H1 (cell line): ENCODE measurements around the gene GRIK4. TPM values are rescaled to one million over a fixed set of nuclear protein-coding genes. Genes with fewer than 3 reads are reported as not detected.

Experiments used
- CTCF ChIA-PET: fragments of 300-600 bp; sonication (Branson Sonifier 250); formaldehyde crosslinking; loops from one replicate; lab custom pipeline; 2021; ENCODE audit not compliant: partially characterized antibody; lab: Charles Lee
- POLR2A ChIA-PET: fragments of 300-600 bp; sonication (Branson Sonifier 250); formaldehyde crosslinking; loops from one replicate; lab custom pipeline; 2021; ENCODE audit warnings: inconsistent platforms; ENCODE audit not compliant: partially characterized antibody; lab: Charles Lee
- DNase-seq, 2 experiments: peaks; one replicate each; pipeline versions ENCODE4 v3.0.0 to v3.0.0-alpha.2; 2010 to 2022; ENCODE audit warnings: low spot score in 2 of 2, low read depth in 1 of 2, mixed read lengths in 1 of 2
- FAIRE-seq: peaks from 2 replicates; lab custom pipeline; 2011; peaks lifted over from hg19 to GRCh38; lab: Jason Lieb, UNC
- H2AFZ ChIP-seq: 2 replicates; pipeline ENCODE4 v1.8.1; 2012; ENCODE audit warnings: low read length, inconsistent platforms
- H2AK5ac ChIP-seq: 2 replicates; pipeline ENCODE4 v1.6.1; 2013; ENCODE audit warnings: low read depth, low read length
- H2BK120ac ChIP-seq: replicated peaks from 2 replicates; pipeline ENCODE3; 2013; ENCODE audit warnings: low read depth, low read length, inconsistent platforms
- H2BK12ac ChIP-seq: 2 replicates; pipeline ENCODE4 v1.6.1; 2013; ENCODE audit warnings: low read depth, low read length
- H2BK15ac ChIP-seq: 2 replicates; pipeline ENCODE4 v1.6.1; 2013; ENCODE audit warnings: low read length
- H2BK20ac ChIP-seq: 2 replicates; pipeline ENCODE4 v1.6.1; 2013; ENCODE audit warnings: low read length
- H2BK5ac ChIP-seq: 2 replicates; pipeline ENCODE4 v1.6.1; 2013; ENCODE audit warnings: low read depth, low read length
- H3K14ac ChIP-seq: 2 replicates; pipeline ENCODE4 v1.6.1; 2013; ENCODE audit warnings: inconsistent platforms; ENCODE audit not compliant: insufficient read length
- H3K18ac ChIP-seq: 2 replicates; pipeline ENCODE4 v1.6.1; 2013; ENCODE audit warnings: low read length; ENCODE audit errors: extremely low read depth
- H3K23ac ChIP-seq: 2 replicates; pipeline ENCODE4 v1.6.1; 2013; ENCODE audit warnings: inconsistent platforms; ENCODE audit not compliant: insufficient read length
- H3K23me2 ChIP-seq: 2 replicates; pipeline ENCODE4 v1.6.1; 2013; ENCODE audit warnings: low read depth, low read length
- H3K27ac ChIP-seq: 2 replicates; pipeline ENCODE4 v1.6.1; 2011; ENCODE audit warnings: low read depth, low read length, inconsistent platforms
- H3K27me3 ChIP-seq, 4 experiments: replicated peaks in 1 of 4; 1 replicate in 1 of 4; 2 replicates in 3 of 4; pipeline versions ENCODE4 v1.6.1 to v1.8.1; 2011 to 2013; ENCODE audit warnings: low read length in 3 of 4, mild to moderate bottlenecking in 3 of 4, inconsistent platforms in 2 of 4, mixed read lengths in 2 of 4, moderate library complexity in 1 of 4; ENCODE audit not compliant: control insufficient read depth in 3 of 4, insufficient read depth in 3 of 4; ENCODE audit errors: extremely low read depth in 1 of 4
- H3K36me3 ChIP-seq, 4 experiments: 2 replicates each; pipeline versions ENCODE4 v1.6.1 to v1.8.1; 2011 to 2013; ENCODE audit warnings: mild to moderate bottlenecking in 4 of 4, low read length in 3 of 4, moderate library complexity in 2 of 4, control low read depth in 1 of 4, inconsistent platforms in 1 of 4; ENCODE audit not compliant: insufficient read depth in 4 of 4, control insufficient read depth in 2 of 4
- H3K4ac ChIP-seq: replicated peaks from 2 replicates; pipeline ENCODE3; 2013; ENCODE audit warnings: low read length, low read depth, mixed read lengths, inconsistent platforms; ENCODE audit not compliant: insufficient read length
- H3K4me1 ChIP-seq, 4 experiments: replicated peaks in 1 of 4; 1 replicate in 1 of 4; 2 replicates in 3 of 4; pipeline versions ENCODE4 v1.6.1 to v1.8.1; 2011 to 2013; ENCODE audit warnings: low read length in 3 of 4, inconsistent platforms in 2 of 4, mixed read lengths in 1 of 4; ENCODE audit not compliant: insufficient read depth in 4 of 4, control insufficient read depth in 3 of 4
- H3K4me2 ChIP-seq, 2 experiments: 2 replicates each; pipeline versions ENCODE4 v1.6.1 to v1.8.1; 2011 to 2013; ENCODE audit warnings: low read depth in 2 of 2, low read length in 2 of 2, control low read depth in 1 of 2, inconsistent platforms in 1 of 2, mild to moderate bottlenecking in 1 of 2; ENCODE audit not compliant: insufficient read depth in 1 of 2
- H3K4me3 ChIP-seq, 4 experiments: fragments of 200-600, 300-600 bp in 1 of 4; sonication (generic), shearing (Covaris generic), sonication (Bioruptor Twin) in 1 of 4; 2 replicates each; pipeline versions ENCODE4 v1.5.1 to v1.8.1; 2011 to 2016; ENCODE audit warnings: low read length in 4 of 4, low read depth in 3 of 4, control low read depth in 2 of 4, inconsistent platforms in 2 of 4, mild to moderate bottlenecking in 2 of 4, mixed read lengths in 1 of 4, moderate library complexity in 1 of 4; ENCODE audit not compliant: insufficient read depth in 2 of 4; ENCODE audit errors: extremely low read depth in 1 of 4
- H3K56ac ChIP-seq: replicated peaks from 2 replicates; pipeline ENCODE3; 2013; ENCODE audit warnings: low read depth, mild to moderate bottlenecking, mixed read lengths, low read length, inconsistent platforms; ENCODE audit not compliant: insufficient read length
- H3K79me1 ChIP-seq: 2 replicates; pipeline ENCODE4 v1.6.1; 2013; ENCODE audit warnings: low read depth, low read length, control low read depth
- H3K79me2 ChIP-seq, 2 experiments: 2 replicates each; pipeline versions ENCODE4 v1.6.1 to v1.8.1; 2012 to 2013; ENCODE audit warnings: low read length in 2 of 2, mild to moderate bottlenecking in 2 of 2, inconsistent platforms in 1 of 2; ENCODE audit not compliant: insufficient read depth in 2 of 2, control insufficient read depth in 1 of 2
- H3K9ac ChIP-seq, 4 experiments: replicated peaks in 1 of 4; 1 replicate in 1 of 4; 2 replicates in 3 of 4; pipeline versions ENCODE4 v1.6.1 to v1.8.1; 2011 to 2013; ENCODE audit warnings: low read depth in 3 of 4, low read length in 3 of 4, control low read depth in 2 of 4, mild to moderate bottlenecking in 2 of 4, moderate library complexity in 2 of 4, inconsistent platforms in 1 of 4; ENCODE audit errors: extremely low read depth in 1 of 4
- H3K9me3 ChIP-seq, 2 experiments: 2 replicates each; pipeline versions ENCODE4 v1.6.1 to v1.8.1; 2012 to 2013; ENCODE audit warnings: mild to moderate bottlenecking in 2 of 2, moderate library complexity in 2 of 2, control low read depth in 1 of 2, inconsistent platforms in 1 of 2, low read depth in 1 of 2, low read length in 1 of 2, mixed read lengths in 1 of 2; ENCODE audit not compliant: insufficient read depth in 2 of 2
- H4K20me1 ChIP-seq, 2 experiments: replicated peaks in 1 of 2; 2 replicates each; pipeline versions ENCODE3 to v1.8.1; 2011 to 2013; ENCODE audit warnings: inconsistent platforms in 2 of 2, low read length in 2 of 2, mild to moderate bottlenecking in 1 of 2; ENCODE audit not compliant: insufficient read depth in 2 of 2, control insufficient read depth in 1 of 2
- H4K5ac ChIP-seq: 2 replicates; pipeline ENCODE4 v1.6.1; 2013; ENCODE audit warnings: low read length, low read depth, mixed read lengths, inconsistent platforms; ENCODE audit not compliant: insufficient read length
- H4K8ac ChIP-seq: 2 replicates; pipeline ENCODE4 v1.8.0; 2013; ENCODE audit warnings: mild to moderate bottlenecking, moderate library complexity, low read length, inconsistent platforms; ENCODE audit not compliant: insufficient read depth; ENCODE audit errors: extremely low read depth
- H4K91ac ChIP-seq: replicated peaks from 2 replicates; pipeline ENCODE3; 2013; ENCODE audit warnings: low read length, mixed read lengths, inconsistent platforms; ENCODE audit not compliant: insufficient read length
- ATF3 ChIP-seq: IDR thresholded peaks from 2 replicates; pipeline ENCODE4 v1.6.1; 2011; ENCODE audit warnings: low read depth, mild to moderate bottlenecking, low read length; ENCODE audit not compliant: insufficient read depth
- CEBPB ChIP-seq: IDR thresholded peaks from 2 replicates; pipeline ENCODE4 v1.6.1; 2012; ENCODE audit warnings: low read depth, low read length
- CTBP2 ChIP-seq: IDR thresholded peaks from 2 replicates; pipeline ENCODE4 v1.7.0; 2011; ENCODE audit warnings: borderline replicate concordance, mild to moderate bottlenecking, moderate library complexity, mixed read lengths, low read length; ENCODE audit not compliant: insufficient read depth, insufficient read length
- CTCF ChIP-seq, 3 experiments: IDR thresholded peaks; 1 replicate in 2 of 3; 2 replicates in 1 of 3; pipeline versions ENCODE4 v1.5.1 to v1.6.1; 2011; ENCODE audit warnings: low read length in 3 of 3, mild to moderate bottlenecking in 3 of 3, inconsistent platforms in 2 of 3, low read depth in 1 of 3, moderate library complexity in 1 of 3; ENCODE audit not compliant: insufficient read depth in 1 of 3; ENCODE audit errors: control extremely low read depth in 1 of 3
- KDM4A ChIP-seq: IDR thresholded peaks from one replicate; pipeline ENCODE4 v1.7.1; 2012; ENCODE audit warnings: low read depth, mild to moderate bottlenecking, moderate library complexity, low read length, inconsistent platforms; ENCODE audit not compliant: severe bottlenecking
- PHF8 ChIP-seq: fragments of 200-600 bp; sonication (generic); conservative IDR thresholded peaks from 2 replicates; pipeline ENCODE4 v1.7.1; 2012; ENCODE audit warnings: low read depth, mild to moderate bottlenecking, inconsistent platforms, low read length, moderate library complexity
- WGBS, 2 experiments: shearing (Covaris generic) in 1 of 2; methylation state at CpG; one replicate each; pipeline versions ENCODE4 v1.1.6 to v1.1.7; 2013 to 2015; ENCODE audit warnings: low lambda C conversion rate in 2 of 2, mixed read lengths in 2 of 2, inconsistent platforms in 1 of 2, low coverage in 1 of 2, missing lambda C conversion rate in 1 of 2; ENCODE audit not compliant: insufficient replicate concordance in 2 of 2, insufficient coverage in 1 of 2, insufficient read length in 1 of 2; ENCODE audit errors: extremely low coverage in 1 of 2, missing lambda C conversion rate in 1 of 2; 5-methylcytosine and 5-hydroxymethylcytosine counted together
- polyA plus RNA-seq, 7 experiments: library from polyadenylated mRNA; depleted of rRNA in 3 of 7; stranded (reverse) in 5 of 7; unstranded in 2 of 7; fragments of >200 nt in 5 of 7; fragments of 200-250 nt in 2 of 7; gene quantifications; 1 replicate in 5 of 7; 2 replicates in 1 of 7; 4 replicates in 1 of 7; pipeline versions ENCODE4 v1.2.1 to v1.2.3, GENCODE V29; 2011 to 2013; ENCODE audit warnings: missing spikeins in 2 of 7, mixed read lengths in 2 of 7
- total RNA-seq: library from RNA; stranded (reverse); fragmentation: NEBNext Ultra II Directional; extraction: Animal tissue kit (Norgen Biotek cat#: 25700); gene quantifications from 2 replicates; pipeline ENCODE4 v1.2.1, GENCODE V29; 2021

The GRIK4 gene
- total and polyA plus RNA-seq, 2 of the 8 experiments (the other 6 are each of a cell fraction or from before 2014, with no cell fraction given): 1.2 to 2.9 TPM

GRCh38 chr11:120509346-120510053, 2.0 kb upstream of the GRIK4 start:
- Histone ChIP-seq H4K20me1 (peaks cover 0 to 4% of the 10 kb centered on the region in 2 experiments), H2BK20ac (no peak overlapping the region), H3K4me2 (no peak overlapping the region), H3K4me3 (no peak overlapping the region), H3K23me2 (peaks cover 5% of the 10 kb centered on the region; the same call in 1 of the 2 replicates), H3K23ac (no peak overlapping the region), H2BK12ac (no peak overlapping the region), H3K56ac (no peak overlapping the region), H2BK15ac (no peak overlapping the region), H3K27me3 (peaks cover 0 to 14% (median 11%) of the 10 kb centered on the region in 4 experiments; a peak in 5 of 7 replicates), H3K79me2 (no peaks in the 10 kb centered on the region), H3K18ac (no peak overlapping the region), H2AFZ (no peak overlapping the region), H3K4ac (no peak overlapping the region), H3K9ac (no peak overlapping the region), H3K9me3 (no peaks in the 10 kb centered on the region), H2BK5ac (no peak overlapping the region), H3K27ac (no peak overlapping the region), H3K79me1 (no peaks in the 10 kb centered on the region; the same call in 1 of the 2 replicates), H2BK120ac (no peak overlapping the region), H3K4me1 (peaks cover 0 to 5% (median 3%) of the 10 kb centered on the region in 4 experiments; a peak in 5 of 7 replicates), H3K36me3 (no peaks in the 10 kb centered on the region), H3K14ac (no peak overlapping the region), H4K8ac (no peak overlapping the region), H4K5ac (no peak overlapping the region), H4K91ac (no peak overlapping the region), H2AK5ac (no peak overlapping the region)
- ChIA-PET CTCF (interaction anchor here (0.6 to 4.5 kb wide), 17 partner anchors 8 to 606 kb away, joined by 3 to 30 read pairs (median 4); no protein-coding TSS in a partner anchor), POLR2A (interaction anchor here (0.7 kb wide), 1 partner anchor 44 kb away, joined by 3 read pairs; no protein-coding TSS in a partner anchor)
- FAIRE-seq (no peak), DNase-seq (no peak)
- TF ChIP-seq CTBP2 (no peak), KDM4A (no peak), PHF8 (no peak), CTCF (IDR thresholded peaks at IDR 0.05; ENCODE audit: control extremely low read depth in 1 of 3, insufficient read depth in 1 of 3, low read depth in 1 of 3, low read length in 3 of 3) (no peak), ATF3 (no peak), CEBPB (no peak)
- 92% methylated on average over 7 of the region's 7 CpGs; no CpG with 5 or more reads in 1 of the 2 experiments for WGBS, 2 experiments
